ENCODE results near the gene MROH9. TPM values are rescaled to one million over a fixed set of nuclear protein-coding genes. Genes with fewer than 3 reads are reported as not detected.

Gene MROH9
- total and polyA plus RNA-seq, 2 of the 8 experiments (the other 6 are each of a cell fraction or from before 2014, with no cell fraction given): not detected

GRCh38 chr1:170959385-170959784 is 24.1 kb downstream of the MROH9 start:
- H3K36me3 ChIP-seq (ENCODE audit: control insufficient read depth in 2 of 4, insufficient read depth in 4 of 4, low read length in 3 of 4): no peaks in the 10 kb centered on the region
- DNase-seq (ENCODE audit: low read depth in 1 of 2, low spot score in 2 of 2) (no peak), FAIRE-seq (no peak)
- POLR2A ChIA-PET (ENCODE audit: partially characterized antibody): no interaction called here
- H2AK5ac ChIP-seq (ENCODE audit: low read depth, low read length): no peak overlapping the region
- no peak overlapping the region for H3K4ac ChIP-seq (replicated peaks; ENCODE audit: insufficient read length, low read depth, low read length)
- no peak overlapping the region for H2BK5ac ChIP-seq (ENCODE audit: low read depth, low read length)
- H2BK120ac ChIP-seq (replicated peaks; ENCODE audit: low read depth, low read length): no peak overlapping the region
- H3K27ac ChIP-seq (ENCODE audit: low read depth, low read length): no peak overlapping the region
- H3K79me2 ChIP-seq (ENCODE audit: control insufficient read depth in 1 of 2, insufficient read depth in 2 of 2, low read length in 2 of 2): no peaks in the 10 kb centered on the region
- no peak overlapping the region for H3K56ac ChIP-seq (replicated peaks; ENCODE audit: insufficient read length, low read depth, low read length)
- no peaks in the 10 kb centered on the region for H3K9me3 ChIP-seq (ENCODE audit: insufficient read depth in 2 of 2, low read depth in 1 of 2, low read length in 1 of 2)
- H4K20me1 ChIP-seq (replicated peaks in 1 of 2; ENCODE audit: control insufficient read depth in 1 of 2, insufficient read depth in 2 of 2, low read length in 2 of 2): no peaks in the 10 kb centered on the region
- H4K5ac ChIP-seq (ENCODE audit: insufficient read length, low read depth, low read length): no peak overlapping the region
- no peak overlapping the region for H2AFZ ChIP-seq (ENCODE audit: low read length)
- no peak overlapping the region for H3K4me2 ChIP-seq (ENCODE audit: insufficient read depth in 1 of 2, low read depth in 2 of 2, low read length in 2 of 2)
- no peak overlapping the region for H3K14ac ChIP-seq (ENCODE audit: insufficient read length)
- no peak overlapping the region for H2BK12ac ChIP-seq (ENCODE audit: low read depth, low read length)
- H3K18ac ChIP-seq (ENCODE audit: extremely low read depth, low read length): no peak overlapping the region
- no peaks in the 10 kb centered on the region for H3K79me1 ChIP-seq (ENCODE audit: low read depth, low read length)
- no peaks in the 10 kb centered on the region for H3K27me3 ChIP-seq (replicated peaks in 1 of 4; ENCODE audit: control insufficient read depth in 3 of 4, extremely low read depth in 1 of 4, insufficient read depth in 3 of 4, low read length in 3 of 4)
- H3K9ac ChIP-seq (replicated peaks in 1 of 4; ENCODE audit: extremely low read depth in 1 of 4, low read depth in 3 of 4, low read length in 3 of 4): no peak overlapping the region
- H4K8ac ChIP-seq (ENCODE audit: extremely low read depth, insufficient read depth, low read length): no peak overlapping the region
- no peaks in the 10 kb centered on the region for H3K4me1 ChIP-seq (replicated peaks in 1 of 4; ENCODE audit: control insufficient read depth in 3 of 4, insufficient read depth in 4 of 4, low read length in 3 of 4)
- no peak overlapping the region for H2BK15ac ChIP-seq (ENCODE audit: low read length)
- CTCF ChIA-PET (ENCODE audit: partially characterized antibody): interaction anchor here (1.3 to 2.0 kb wide), 4 partner anchors 9 to 30 kb away, joined by 4 to 6 read pairs (median 5); no protein-coding TSS in a partner anchor
- no peak overlapping the region for H3K4me3 ChIP-seq (ENCODE audit: extremely low read depth in 1 of 4, insufficient read depth in 2 of 4, low read depth in 3 of 4, low read length in 4 of 4)
- no peak overlapping the region for H4K91ac ChIP-seq (replicated peaks; ENCODE audit: insufficient read length, low read length)
- no peak overlapping the region for H2BK20ac ChIP-seq (ENCODE audit: low read length)
- no peaks in the 10 kb centered on the region for H3K23me2 ChIP-seq (ENCODE audit: low read depth, low read length)
- no peak overlapping the region for H3K23ac ChIP-seq (ENCODE audit: insufficient read length)
- TF ChIP-seq BCL11A (IDR thresholded peaks at IDR 0.05; ENCODE audit: low read depth in 2 of 2, low read length in 2 of 2) (no peak), BRCA1 (IDR thresholded peaks at IDR 0.05; ENCODE audit: low read depth, low read length) (no peak)
